SK-N-SH treated with all-trans-retinoic acid at 6 μM for 48 hours (cell line): ENCODE data around the gene PPWD1.

Experiments
- GLIS3 ChIP-seq: fragments of 250-450 bp; sonication (Bioruptor Pico); IDR thresholded peaks from 2 replicates; pipeline ENCODE4 v1.5.0; 2020; ENCODE audit warnings: mild to moderate bottlenecking, moderate library complexity
- SNAI2 ChIP-seq: fragments of 250-450 bp; sonication (Bioruptor Pico); IDR thresholded peaks from 2 replicates; pipeline ENCODE4 v1.5.0; 2020; ENCODE audit warnings: mild to moderate bottlenecking, moderate library complexity

- no peak for TF ChIP-seq SNAI2 (CRISPR knock-in tag)
- TF ChIP-seq GLIS3: no peak
Measured at GRCh38 chr5:65563777-65564176, 681 bp downstream of the PPWD1 start.
